Stomach (tissue), 4 donors: ENCODE results near the gene AGAP2.

Source experiments
- POLR2AphosphoS5 ChIP-seq, 3 donors: sonication (generic); formaldehyde crosslinking; IDR thresholded peaks; one replicate each; pipeline ENCODE4 v1.6.1; 2016; ENCODE audit warnings: antibody characterized with exemption in 3 of 3
- TF ChIP-seq, protein P1 (sequence below), 7 experiments: fragments of 450-650 bp in 4 of 7; fragments of 200-600 bp in 3 of 7; sonication (generic) in 3 of 7; IDR thresholded peaks; one replicate each; pipeline ENCODE4 v1.5.1; 2016 to 2019; ENCODE audit warnings: antibody characterized with exemption in 7 of 7, control low read depth in 2 of 7, mild to moderate bottlenecking in 1 of 7

DNA sequence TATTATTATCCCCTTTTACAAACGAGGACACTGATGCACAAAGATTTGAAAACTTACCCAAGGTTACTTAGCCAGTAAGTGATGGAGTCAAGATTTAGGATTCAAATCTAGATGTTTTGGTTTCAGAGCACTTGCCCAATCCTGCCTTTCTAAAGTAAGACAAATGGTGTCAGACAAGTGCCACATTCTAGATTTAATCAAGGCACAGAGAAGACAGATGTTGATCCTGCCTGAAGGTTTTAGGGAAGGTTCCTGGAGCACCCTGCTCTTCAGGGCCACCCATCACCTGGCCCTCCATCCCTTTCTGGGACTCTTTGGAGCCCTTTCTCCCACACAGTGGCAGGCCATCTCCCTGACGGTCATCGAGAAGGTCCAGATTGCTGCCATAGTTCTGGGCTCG, 19.2 kb upstream of the AGAP2 start:
- TF ChIP-seq, protein P1, sequence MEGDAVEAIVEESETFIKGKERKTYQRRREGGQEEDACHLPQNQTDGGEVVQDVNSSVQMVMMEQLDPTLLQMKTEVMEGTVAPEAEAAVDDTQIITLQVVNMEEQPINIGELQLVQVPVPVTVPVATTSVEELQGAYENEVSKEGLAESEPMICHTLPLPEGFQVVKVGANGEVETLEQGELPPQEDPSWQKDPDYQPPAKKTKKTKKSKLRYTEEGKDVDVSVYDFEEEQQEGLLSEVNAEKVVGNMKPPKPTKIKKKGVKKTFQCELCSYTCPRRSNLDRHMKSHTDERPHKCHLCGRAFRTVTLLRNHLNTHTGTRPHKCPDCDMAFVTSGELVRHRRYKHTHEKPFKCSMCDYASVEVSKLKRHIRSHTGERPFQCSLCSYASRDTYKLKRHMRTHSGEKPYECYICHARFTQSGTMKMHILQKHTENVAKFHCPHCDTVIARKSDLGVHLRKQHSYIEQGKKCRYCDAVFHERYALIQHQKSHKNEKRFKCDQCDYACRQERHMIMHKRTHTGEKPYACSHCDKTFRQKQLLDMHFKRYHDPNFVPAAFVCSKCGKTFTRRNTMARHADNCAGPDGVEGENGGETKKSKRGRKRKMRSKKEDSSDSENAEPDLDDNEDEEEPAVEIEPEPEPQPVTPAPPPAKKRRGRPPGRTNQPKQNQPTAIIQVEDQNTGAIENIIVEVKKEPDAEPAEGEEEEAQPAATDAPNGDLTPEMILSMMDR (IDR thresholded peaks at IDR 0.05), result no peak
- TF ChIP-seq POLR2AphosphoS5 (IDR thresholded peaks at IDR 0.05), result no peak
